Epithelial cell of prostate (primary cell): ENCODE measurements around the gene JADE2.

Source experiments
- DNase-seq: peaks from one replicate; pipeline ENCODE4 v3.0.0-alpha.2; 2011; ENCODE audit warnings: low read depth, low spot score
- H3K27ac ChIP-seq: fragments of 450-650 bp; 2 replicates; pipeline ENCODE4 v1.5.1; 2017; ENCODE audit warnings: mild to moderate bottlenecking

Gene JADE2

GRCh38 chr5:134527156-134527960, 1.9 kb downstream of the JADE2 start:
- no peak for DNase-seq
- peak overlapping the region; percentile 87 for H3K27ac ChIP-seq

- H3K27ac ChIP-seq: peak overlapping the region; percentile 87
- DNase-seq: no peak
Measured at GRCh38 chr5:134527961-134528424, 2.5 kb downstream of the JADE2 start.

GRCh38 chr5:134528556-134528955, 3.1 kb downstream of the JADE2 start:
- H3K27ac ChIP-seq: no peak overlapping the region
- no peak for DNase-seq

- no peak overlapping the region for H3K27ac ChIP-seq
- no peak for DNase-seq
Measured at GRCh38 chr5:134529460-134529859, 4.0 kb downstream of the JADE2 start.

GRCh38 chr5:134530301-134531077, 5.0 kb downstream of the JADE2 start:
- no peak overlapping the region for H3K27ac ChIP-seq
- DNase-seq: no peak

GRCh38 chr5:134533115-134533815, 7.8 kb downstream of the JADE2 start:
- DNase-seq: no peak
- H3K27ac ChIP-seq: no peak overlapping the region

- H3K27ac ChIP-seq: no peak overlapping the region
- DNase-seq: no peak
Measured at GRCh38 chr5:134534058-134534725, 8.7 kb downstream of the JADE2 start.

DNA sequence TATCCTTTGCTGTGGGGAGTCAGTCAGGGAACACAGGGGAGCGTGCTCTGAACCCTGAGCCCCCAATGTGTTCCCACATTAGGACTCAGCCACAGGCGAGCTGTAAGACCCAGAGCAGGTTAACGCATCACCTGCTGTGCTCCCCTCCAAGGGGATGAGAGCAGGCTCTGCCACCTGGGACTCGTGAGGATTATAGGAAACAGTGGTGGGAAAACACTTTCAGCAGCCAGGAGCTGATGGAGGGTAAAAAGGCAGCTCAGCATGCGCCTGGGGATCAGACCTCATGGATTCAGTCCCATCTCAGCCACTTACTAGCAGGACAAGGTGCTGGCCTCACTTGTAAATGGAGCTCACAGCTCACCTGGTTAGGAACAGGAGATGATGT, 9.2 kb downstream of the JADE2 start:
- DNase-seq: no peak
- H3K27ac ChIP-seq: no peak overlapping the region

DNA sequence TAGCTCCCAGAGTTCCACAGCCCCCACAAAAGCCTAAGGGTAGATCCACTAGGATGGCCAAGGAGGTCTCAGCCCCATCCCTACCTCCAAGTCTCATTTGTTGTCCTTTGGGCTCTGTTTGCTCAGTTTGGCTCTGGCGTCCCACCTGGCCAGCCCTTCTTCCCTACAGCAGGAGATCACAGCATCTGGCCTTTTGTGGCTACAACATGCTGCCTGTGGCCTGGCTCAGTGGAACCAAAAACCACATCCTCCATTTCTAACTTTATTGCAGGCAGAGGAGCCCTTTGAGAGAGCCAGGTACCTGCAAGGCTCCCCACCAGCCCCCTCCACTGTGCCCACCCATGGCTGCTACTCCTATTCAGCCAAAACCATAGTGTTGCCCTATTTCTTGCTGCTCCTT, 11.4 kb downstream of the JADE2 start:
- DNase-seq: no peak
- no peak overlapping the region for H3K27ac ChIP-seq

DNA sequence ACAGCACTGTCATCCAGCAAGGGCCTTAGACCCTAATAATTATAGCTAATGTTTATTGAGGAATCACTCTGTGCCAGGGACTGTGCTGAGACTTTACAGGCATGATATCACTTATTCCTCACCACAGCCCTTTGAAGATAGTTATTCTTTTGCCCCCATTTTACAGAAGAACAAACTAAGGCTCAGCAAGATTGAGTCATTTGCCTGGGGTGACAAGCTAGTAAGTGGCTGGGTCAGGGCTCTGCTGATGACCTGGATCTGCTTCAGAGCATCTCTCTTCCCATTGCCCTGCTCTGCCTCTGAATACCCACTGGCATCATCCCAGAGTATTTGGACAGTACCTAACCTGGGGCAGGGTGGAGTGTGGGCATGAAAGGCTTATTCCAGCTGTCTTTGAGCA, 11.8 kb downstream of the JADE2 start:
- no peak for DNase-seq
- H3K27ac ChIP-seq: no peak overlapping the region

- no peak overlapping the region for H3K27ac ChIP-seq
- DNase-seq: no peak
Measured at GRCh38 chr5:134538296-134538695, 12.8 kb downstream of the JADE2 start.

GRCh38 chr5:134539732-134540131, 14.3 kb downstream of the JADE2 start:
- H3K27ac ChIP-seq: no peak overlapping the region
- DNase-seq: no peak

- no peak overlapping the region for H3K27ac ChIP-seq
- no peak for DNase-seq
Measured at GRCh38 chr5:134540747-134541733, 15.6 kb downstream of the JADE2 start.

DNA sequence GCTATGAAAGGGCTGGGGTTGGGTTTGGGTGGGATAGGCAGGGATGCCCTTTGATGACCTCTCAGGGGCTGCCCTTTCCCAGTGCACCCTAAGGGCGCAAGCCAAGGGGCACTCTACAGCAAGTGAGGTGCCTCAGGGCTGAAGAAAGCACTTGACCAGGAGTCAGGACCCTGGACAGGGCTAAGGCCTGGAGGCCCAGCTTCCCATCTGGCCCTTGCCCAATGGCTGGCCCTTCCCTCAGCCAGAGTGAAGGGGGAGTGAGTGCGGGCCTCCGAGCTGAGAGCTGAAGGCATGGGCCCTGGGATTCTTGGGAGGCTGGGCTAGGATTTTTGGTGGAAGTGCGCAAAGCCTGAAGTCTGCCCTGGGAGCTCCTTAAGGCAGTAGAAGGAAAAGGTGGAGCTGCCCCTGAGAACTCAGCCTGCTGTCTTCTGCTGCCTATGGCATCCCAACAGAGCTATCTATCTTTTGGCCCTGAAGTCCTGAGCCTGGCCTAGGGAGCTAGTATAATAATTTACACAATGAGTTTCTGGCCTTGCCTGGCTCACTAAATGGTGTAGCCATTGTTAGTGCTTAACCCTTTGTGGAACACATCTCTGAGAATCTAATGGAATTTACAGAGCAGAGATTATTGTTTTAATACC, 16.4 kb downstream of the JADE2 start:
- H3K27ac ChIP-seq: no peak overlapping the region
- no peak for DNase-seq

- H3K27ac ChIP-seq: no peak overlapping the region
- DNase-seq: no peak
Measured at GRCh38 chr5:134543820-134544614, 18.5 kb downstream of the JADE2 start.

DNA sequence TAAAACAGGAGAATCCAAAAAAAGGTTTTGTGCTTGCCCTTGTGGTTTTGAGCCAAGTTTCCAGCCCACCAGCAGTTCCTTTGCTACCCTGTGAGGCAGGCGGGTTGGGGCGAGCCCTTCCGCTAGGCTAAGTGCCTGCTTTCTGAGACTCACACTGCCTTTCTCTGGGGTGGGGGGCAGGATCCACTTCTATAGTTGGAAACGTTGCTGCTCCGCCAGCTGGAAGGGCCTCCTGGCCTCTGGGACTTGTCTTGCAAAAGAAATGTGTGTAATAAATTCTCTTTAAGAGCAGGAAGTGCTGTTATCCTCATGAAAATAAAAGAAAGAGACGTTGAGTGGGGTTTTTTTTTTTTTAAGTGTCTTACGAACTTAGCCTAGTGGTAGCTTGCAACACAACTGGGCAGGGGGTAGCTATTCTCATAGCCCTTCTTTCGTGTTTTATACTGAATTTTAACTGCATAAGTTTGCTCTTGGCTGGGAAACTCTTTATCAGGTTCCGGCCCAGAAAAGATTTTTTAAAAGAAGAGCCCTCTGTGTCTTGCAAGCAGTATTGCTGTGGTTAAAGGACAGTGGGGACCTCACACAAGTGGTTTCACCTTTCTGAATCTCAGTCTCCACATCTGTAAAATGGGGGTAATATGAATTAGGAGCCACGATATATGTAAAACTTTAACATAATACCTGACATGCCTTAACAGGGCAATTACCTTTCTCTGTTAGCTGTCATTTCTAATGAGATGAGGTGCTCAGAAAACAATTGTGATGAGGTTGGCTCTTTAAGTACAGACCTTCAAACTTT, 19.8 kb downstream of the JADE2 start:
- no peak overlapping the region for H3K27ac ChIP-seq
- no peak for DNase-seq

- H3K27ac ChIP-seq: no peak overlapping the region
- DNase-seq: no peak
Measured at GRCh38 chr5:134547066-134547465, 21.6 kb downstream of the JADE2 start.
